Measurements from ENCODE around the gene TEX19. TPM values are rescaled to one million over a fixed set of nuclear protein-coding genes. Genes with fewer than 3 reads are reported as not detected.

Gene TEX19
- total RNA-seq, 6 experiments from 2014 or later: 0.10 to 0.14 TPM; not detected in 4

- no peak for TF ChIP-seq CTCF (IDR thresholded peaks at IDR 0.05)
Measured at GRCh38 chr17:82338858-82339633, 20.0 kb upstream of the TEX19 start.

GRCh38 chr17:82339634-82340580, 19.1 kb upstream of the TEX19 start:
- peak overlapping the region; percentile 87 for H3K4me3 Mint-ChIP-seq
- H3K27ac Mint-ChIP-seq: peak overlapping the region; percentile 67; the same call in 1 of the 2 replicates
- peaks cover 20% of the 10 kb centered on the region for H3K4me1 Mint-ChIP-seq (ENCODE audit: low read depth)
- peaks cover 4% of the 10 kb centered on the region; the same call in 1 of the 2 replicates for H3K36me3 Mint-ChIP-seq (ENCODE audit: low read depth)
- peaks cover 10% of the 10 kb centered on the region for H3K9me3 Mint-ChIP-seq
- no peak for DNase-seq
- H3K27me3 Mint-ChIP-seq (ENCODE audit: insufficient read depth): peaks cover 11% of the 10 kb centered on the region
- no peak for TF ChIP-seq CTCF (IDR thresholded peaks at IDR 0.05)

More at GRCh38 chr17:82338858-82339633, 20.0 kb upstream of the TEX19 start:
- H3K4me1 Mint-ChIP-seq (ENCODE audit: low read depth): peaks cover 23% of the 10 kb centered on the region
- H3K9me3 Mint-ChIP-seq: peaks cover 10% of the 10 kb centered on the region
- H3K27ac Mint-ChIP-seq: peak overlapping the region; percentile 68
- H3K4me3 Mint-ChIP-seq: peak overlapping the region; percentile 87
- DNase-seq: peak; percentile 70
- H3K27me3 Mint-ChIP-seq (ENCODE audit: insufficient read depth): peaks cover 11% of the 10 kb centered on the region
- peaks cover 4% of the 10 kb centered on the region; the same call in 1 of the 2 replicates for H3K36me3 Mint-ChIP-seq (ENCODE audit: low read depth)

- Mint-ChIP-seq H3K27me3 (ENCODE audit: insufficient read depth) (peaks cover 14% of the 10 kb centered on the region; the same call in 1 of the 2 replicates), H3K4me3 (no peak overlapping the region), H3K27ac (no peak overlapping the region), H3K9me3 (peaks cover 10% of the 10 kb centered on the region), H3K36me3 (ENCODE audit: low read depth) (peaks cover 4% of the 10 kb centered on the region; the same call in 1 of the 2 replicates), H3K4me1 (ENCODE audit: low read depth) (peaks cover 15% of the 10 kb centered on the region)
- DNase-seq: no peak
- no peak for TF ChIP-seq CTCF (IDR thresholded peaks at IDR 0.05)
Measured at GRCh38 chr17:82342361-82343079, 16.5 kb upstream of the TEX19 start.

- Mint-ChIP-seq H3K9me3 (peaks cover 10% of the 10 kb centered on the region), H3K27ac (no peak overlapping the region), H3K36me3 (ENCODE audit: low read depth) (peaks cover 4% of the 10 kb centered on the region; the same call in 1 of the 2 replicates), H3K27me3 (ENCODE audit: insufficient read depth) (peaks cover 18% of the 10 kb centered on the region; the same call in 1 of the 2 replicates), H3K4me3 (no peak overlapping the region), H3K4me1 (ENCODE audit: low read depth) (peaks cover 13% of the 10 kb centered on the region)
- no peak for DNase-seq
- no peak for TF ChIP-seq CTCF (IDR thresholded peaks at IDR 0.05)
Measured at GRCh38 chr17:82343560-82343959, 15.5 kb upstream of the TEX19 start.

Data from HFFc6 (cell line).